ENCODE results near the gene MRPL45.

Gene MRPL45

DNA sequence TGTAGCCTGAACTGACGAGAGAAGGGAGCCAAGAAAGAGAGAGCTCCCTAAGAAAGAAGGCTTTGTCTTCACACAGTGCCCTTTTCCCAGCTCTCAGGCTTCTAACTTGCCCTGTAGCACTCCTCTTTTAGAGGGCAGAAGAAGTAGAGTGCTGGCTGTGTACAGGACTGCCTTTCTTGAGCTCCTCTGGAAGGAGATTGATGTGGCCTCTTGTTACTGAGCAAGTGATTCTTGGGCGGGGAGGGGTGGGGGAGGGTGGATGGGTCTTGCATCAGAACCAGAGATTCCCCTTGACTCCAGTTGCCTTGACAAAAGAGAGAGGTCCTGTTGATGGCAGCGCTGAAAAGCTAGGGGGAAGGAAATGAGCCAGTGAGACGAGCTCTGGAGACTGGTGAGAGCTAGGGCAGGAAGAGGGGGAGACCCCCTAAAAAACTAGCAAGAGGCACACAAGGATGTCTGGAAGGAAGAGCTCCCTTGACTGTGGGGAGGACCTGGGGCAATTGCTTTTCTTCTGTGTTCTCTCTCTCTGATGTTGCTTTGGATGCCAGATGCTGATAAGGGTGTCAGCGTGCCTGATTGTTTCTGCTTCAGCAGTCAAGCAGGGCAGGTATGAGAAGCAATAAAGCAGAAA lies 28.4 kb downstream of the MRPL45 start:
- DNase-seq (ENCODE audit: low read depth in 2 of 2) = no peak

DNA sequence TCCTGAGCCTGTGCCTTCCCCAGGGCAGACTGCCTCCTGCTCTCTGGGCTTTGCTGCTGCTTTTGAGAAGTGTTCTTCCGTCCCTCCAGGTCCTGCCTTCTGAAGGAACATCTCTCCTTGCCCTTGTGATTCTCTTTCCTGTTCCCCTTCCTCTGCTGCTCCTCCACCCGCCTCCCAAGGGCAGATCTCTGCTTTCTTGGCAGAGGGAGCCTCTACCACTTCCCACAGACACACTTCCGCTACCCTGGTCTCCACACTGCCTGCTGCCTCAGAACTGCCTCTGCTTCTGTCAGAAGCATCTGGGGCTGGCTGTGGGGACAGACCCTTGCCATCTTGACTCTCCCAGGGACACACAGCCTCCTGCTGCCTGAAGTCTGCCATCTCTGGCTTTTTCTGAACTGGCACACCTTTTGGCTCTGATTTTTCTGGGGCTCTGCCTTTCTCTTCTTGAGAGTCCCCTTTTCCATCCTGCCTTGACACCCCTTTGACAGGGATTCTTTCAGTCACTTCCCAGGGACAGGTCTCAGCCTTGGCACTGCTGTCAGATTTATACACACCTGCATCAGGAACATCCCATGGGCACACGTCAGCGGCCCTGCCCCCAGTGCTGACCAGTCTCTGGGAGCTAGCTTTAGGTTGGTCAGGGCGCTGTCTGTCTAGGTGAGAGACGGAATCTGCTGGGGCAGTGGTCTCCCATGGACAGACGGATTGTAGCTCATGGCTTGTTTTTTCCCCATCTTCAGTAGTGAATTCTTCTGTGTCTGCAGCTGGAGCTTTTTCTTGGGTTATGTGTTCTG lies 30.2 kb downstream of the MRPL45 start:
- no peak for DNase-seq (ENCODE audit: low read depth in 2 of 2)

DNA sequence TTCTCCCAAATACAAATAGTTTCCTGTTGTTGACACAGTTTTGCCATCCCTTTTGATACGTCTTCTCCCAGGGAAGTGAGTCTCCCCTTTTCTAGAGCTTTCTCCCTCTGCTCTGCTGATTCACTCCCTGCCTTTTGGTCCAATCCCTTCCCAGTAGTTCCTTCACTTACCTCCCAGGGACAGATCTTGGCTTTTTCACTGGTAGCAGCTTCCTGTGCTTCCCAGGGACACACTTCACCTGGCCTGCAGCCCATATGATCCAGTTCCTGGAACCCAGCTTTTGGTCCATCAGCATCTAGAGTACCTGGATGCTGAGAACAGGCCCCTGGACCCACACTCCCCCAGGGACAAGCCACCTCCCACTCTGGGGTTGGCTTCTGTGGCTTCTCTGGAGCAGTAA lies 31.0 kb downstream of the MRPL45 start:
- DNase-seq (ENCODE audit: low read depth in 2 of 2) = no peak

DNA sequence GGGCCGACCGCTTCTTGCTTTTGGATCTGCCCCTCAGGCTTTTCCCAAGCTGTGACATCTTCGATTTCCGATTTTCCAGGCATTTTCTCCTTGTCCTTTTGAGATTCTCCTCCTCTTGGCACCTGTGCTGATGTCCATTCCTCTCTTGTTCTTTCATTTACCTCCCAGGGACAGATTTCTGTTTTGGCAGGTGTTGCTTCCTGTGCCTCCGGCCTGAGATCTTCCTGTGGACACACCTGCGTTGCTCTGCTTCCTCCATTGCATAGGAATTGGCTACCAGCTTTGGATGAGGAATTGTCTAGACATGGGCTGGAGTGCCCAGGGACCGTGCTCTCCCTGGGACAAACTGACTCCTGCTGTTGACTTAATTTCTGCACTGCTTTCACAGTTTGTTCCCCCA lies 31.7 kb downstream of the MRPL45 start:
- no peak for DNase-seq (ENCODE audit: low read depth in 2 of 2)

DNA sequence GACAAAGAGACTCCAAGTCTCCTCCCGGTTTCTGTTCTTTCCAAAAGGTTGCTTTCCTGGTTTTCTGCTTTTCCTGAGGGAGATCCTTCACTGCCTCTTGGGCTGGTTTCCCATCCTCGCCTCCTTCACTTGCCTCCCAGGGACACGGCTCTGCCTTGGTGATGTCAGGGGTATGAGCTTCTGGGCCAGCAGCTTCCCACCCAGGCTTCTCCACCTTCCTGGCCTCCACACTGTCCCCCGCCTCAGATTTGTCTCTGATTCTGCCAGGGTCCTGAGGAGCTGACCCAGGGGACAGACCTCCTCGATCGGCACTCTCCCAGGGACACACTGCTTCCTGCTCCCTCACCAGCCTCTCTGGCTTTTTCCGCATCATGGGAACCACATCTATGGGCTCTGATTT lies 32.3 kb downstream of the MRPL45 start:
- DNase-seq (ENCODE audit: low read depth in 2 of 2) = no peak

DNA sequence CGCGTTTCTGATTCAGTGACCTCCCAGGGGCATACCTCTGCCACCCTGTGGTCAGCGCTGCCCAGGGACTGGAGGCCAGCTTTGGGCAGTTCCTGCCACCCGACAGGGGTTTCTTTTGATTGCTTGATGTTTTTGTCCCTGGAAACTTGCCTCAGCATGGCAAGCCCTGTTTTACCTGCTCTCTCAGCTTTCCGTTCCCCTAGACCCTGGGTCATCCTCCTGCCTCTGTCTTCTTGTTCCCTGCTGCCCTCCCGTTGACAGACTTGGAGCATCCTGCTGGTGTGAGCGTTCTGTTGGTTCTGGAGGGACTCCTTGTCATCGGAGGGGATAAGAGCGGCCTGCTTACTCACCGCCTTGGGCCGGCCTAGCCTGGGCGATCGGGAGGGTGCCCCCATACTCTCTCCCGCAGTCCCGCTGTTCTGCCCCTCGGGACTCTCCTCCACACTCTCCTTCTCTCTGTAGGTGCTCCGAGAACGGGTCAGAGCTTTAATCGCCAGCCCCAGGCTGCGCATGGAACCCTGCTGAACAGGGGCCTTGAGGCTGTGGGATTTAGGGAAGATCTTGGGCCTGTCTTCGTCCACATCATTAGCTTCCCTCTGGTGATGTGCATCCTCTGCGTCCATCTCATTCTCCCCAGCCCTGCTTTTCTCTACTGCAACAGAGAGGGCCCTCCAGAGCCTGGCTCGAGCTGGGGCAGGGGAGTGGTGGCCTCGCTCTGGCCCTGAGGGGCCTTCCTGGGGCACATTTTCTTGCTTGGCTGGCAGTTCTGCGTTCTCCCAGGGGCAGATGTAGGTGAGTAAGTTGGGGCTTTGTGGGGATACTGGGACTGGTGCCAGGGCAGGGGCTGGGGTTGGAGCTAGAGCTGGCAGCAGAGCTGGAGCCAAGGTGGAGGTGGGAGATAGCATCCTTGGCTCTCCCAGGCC lies 33.1 kb downstream of the MRPL45 start:
- DNase-seq (ENCODE audit: low read depth in 2 of 2) = no peak

DNA sequence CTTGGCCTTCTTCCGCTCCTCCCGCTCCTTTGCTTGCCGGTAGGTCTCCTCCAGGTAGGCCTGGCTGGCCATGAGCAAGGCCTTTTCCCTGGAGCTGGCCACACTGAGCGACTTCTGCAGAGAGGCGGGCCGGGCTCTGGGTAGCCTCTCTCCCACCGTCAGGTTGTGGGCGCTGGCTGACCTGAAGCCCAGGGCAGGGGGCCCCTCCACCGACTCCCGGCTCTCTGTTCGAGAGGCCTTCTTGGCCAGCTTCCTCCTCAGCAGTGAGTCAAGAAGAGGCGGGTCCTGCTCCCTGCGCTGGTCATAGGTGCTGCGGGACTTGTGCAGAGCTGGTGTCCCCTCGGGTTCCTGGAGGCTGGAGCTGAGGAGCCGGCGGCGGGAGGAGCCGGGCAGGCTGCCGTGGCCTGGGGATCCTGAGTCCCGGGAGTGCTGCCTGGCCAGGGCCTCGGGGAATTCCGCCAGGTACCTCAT lies 34.0 kb downstream of the MRPL45 start:
- no peak for DNase-seq (ENCODE audit: low read depth in 2 of 2)

DNA sequence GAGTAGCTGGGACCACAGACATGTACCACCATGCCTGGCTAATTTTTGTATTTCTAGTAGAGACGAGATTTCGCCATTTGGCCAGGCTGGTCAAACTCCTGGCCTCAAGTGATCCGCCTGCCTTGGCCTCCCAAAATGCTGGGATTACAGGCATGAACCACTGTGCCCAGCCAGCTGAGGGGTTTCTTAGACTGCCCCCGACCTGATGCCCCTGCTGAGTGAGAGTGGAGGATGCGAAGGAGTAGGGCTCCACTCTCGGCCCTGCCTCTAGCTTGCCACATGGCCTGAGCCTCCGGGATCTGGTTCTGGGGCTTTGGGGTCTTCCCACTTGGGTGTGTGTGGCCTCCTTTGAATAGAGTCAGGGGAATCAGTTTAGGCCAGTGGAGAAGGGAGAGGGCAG lies 35.8 kb downstream of the MRPL45 start:
- DNase-seq (ENCODE audit: low read depth in 2 of 2) = no peak

DNA sequence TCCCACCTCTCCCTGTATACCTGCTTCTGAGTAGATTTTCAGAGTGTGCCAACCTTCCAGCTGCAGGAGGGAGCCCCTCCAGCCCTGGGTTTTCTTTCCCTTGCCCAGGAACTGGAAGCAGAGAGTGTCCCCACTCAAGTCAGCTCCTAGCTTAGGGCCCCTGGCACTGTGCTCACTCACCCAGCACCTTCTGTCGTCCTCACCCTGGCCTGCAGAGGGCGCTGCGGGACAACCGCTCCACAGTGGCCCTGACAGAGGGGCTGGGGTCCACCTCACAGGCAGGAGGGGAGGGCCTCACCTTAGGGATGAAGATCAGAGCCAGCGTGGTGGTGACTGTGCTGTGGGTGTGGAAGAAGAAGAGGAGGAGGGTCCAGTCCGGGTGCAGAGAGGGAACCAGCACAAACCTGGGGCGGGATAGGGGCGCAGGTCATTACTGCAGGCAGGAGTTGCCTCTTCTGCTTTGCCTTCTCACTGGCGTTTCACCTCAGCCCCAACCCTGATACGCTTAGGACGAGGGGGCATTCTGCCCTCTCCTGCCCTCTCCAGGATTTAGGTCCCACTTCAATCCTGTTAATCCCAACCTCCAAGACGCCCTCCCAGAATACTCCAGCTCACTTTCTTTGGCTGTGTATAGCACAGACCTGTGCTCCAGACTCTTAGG lies 36.8 kb downstream of the MRPL45 start:
- DNase-seq (ENCODE audit: low read depth in 2 of 2) = no peak

DNA sequence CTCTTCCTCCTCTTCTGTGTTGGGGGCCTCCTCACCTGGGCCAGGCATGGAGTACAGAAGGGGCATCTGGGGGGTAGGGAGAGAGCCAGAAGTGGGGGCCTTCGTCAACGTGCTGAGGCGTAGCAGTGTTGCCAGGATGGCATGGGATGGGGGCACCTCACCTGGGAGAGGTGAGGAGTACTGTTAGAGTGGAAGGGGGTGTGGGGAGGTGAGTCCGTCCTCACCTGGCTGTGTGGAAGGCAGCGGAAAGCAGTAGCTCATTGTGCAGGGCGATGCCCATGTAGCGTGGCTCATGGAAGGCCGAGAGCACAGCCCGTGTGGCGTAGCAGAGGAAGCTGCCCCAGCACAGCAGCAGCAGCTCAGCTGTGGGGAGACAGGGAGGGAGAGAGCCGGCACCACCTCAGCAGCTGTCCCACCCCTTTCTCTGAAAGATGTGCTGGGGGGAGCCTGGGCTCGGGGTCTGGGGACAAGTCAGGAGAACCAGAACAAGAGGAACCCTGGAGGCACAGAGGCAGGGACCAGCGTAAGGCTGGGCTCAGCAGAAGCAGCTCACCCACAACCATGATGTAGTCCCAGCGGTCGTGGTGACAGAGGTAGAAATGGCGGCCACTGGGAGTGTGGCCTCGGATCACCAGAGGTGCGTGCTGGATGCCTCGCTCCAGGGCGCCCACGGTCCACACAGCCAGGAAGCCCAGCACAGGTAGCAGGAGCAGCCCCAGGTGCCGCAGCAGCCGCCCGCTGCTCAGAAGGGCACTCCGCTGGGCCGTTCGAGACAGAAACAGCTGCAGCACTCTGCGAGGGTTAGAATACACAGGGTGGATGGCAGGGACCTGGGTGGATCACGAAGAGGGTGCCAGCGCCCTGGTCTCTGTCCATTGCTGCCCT lies 37.8 kb downstream of the MRPL45 start:
- DNase-seq (ENCODE audit: low read depth in 2 of 2) = no peak

DNA sequence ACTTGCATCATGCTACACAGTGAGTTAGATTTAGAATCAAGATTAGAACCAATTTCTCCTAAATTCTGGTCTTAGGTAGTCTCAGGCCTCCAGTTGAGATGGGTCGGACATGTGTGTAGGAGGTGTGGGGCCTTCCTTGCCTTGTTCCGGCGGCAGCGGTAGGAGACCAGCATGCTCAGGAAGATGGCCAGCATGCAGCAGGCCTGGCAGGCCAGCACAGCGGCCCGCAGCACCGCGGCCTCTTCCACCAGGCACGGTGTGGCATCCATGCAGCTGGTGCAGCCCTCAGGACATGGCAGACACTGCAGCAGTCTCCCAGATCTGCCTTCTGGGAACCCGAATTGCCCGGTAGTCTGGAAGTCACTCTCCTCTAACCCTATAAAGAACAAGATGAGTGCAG lies 39.9 kb downstream of the MRPL45 start:
- DNase-seq (ENCODE audit: low read depth in 2 of 2) = no peak

DNA sequence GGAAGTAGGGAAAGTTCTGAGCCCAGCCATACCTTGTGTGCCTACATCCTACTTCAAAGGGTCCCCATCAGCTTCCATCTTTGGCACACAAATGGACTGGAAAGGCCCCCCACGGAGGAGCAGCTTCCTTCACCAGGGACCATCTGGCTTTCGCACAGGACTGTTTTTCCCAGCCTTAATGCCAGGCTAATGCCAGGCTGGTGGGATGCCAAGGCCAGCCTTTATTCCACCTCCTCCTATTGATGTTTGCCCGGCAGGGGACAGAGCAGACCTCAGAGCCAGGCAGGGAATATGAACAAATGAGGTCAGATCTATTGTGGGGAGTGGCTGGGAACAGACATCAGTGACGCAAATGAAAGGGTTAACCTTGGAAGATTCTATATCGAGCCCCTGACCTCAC lies 41.1 kb downstream of the MRPL45 start:
- no peak for DNase-seq (ENCODE audit: low read depth in 2 of 2)

DNA sequence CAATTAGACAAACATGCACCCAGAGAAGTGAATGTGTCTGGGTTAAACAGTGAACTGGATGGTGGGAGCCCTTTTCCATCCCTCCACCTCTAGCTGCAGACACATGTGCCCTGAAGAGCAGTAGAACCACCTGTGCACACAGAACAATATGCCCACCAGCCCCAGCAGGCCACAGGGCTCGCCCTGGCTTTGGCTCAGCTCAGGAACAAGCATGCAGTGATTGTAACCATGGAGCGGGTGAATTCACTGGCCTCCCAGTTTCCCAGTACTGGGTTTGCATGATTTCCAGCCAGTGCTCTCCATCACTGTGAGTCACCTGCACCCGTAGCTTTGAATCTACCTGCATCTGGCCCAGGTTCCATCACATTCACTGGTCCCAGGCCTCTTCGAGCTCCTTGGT lies 41.6 kb downstream of the MRPL45 start:
- DNase-seq (ENCODE audit: low read depth in 2 of 2) = no peak

DNA sequence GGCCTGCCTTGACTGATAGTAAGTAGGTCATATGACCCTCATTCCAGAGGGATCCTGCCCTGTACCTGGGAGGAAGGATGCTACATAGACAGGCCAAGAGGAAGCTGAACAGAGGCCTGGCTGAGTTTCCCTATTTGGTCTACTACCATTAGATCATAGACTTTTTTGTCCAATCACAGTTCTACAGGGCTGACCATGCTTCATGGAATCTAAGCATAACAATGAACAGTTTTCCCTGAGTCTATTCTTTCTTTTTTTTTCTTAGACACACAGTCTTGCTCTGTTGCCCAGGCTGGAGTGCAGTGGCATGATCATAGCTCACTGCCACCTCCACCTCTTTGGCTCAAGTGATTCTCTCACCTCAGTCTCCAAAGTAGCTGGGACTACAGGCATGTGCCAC lies 42.9 kb downstream of the MRPL45 start:
- no peak for DNase-seq (ENCODE audit: low read depth in 2 of 2)

DNA sequence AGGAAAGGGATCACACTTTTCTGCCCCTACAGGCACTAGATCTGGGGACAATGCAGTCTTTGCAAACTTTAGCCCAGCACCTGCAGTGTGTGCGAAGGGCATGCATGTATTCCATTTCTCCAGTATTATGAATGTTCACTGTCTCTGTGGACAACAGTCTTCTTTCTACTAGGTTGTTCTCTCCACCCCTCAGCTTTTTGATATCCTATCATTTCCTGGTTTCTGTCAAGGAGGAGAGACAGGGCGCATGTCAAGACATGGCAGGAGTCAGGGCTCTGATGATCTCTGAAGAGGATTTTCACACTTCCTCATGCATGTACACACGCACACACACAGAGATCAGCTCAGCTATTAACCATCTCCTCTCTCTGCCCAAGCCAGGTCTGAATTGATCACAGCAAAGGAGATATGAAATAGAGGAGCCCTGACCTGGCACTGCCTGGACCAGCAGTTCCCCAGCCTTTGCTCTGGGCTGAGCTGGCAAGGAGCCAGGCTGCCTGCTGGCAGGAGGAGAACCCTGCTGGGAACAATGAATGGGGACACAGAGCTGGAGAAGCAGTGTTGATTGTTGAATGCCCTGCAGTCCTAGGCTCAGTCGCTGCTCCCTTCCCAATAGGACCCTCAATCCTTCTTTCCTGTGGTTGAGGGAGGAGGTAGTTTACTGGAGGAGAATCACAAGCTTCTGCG lies 44.2 kb downstream of the MRPL45 start:
- no peak for DNase-seq (ENCODE audit: low read depth in 2 of 2)

DNA sequence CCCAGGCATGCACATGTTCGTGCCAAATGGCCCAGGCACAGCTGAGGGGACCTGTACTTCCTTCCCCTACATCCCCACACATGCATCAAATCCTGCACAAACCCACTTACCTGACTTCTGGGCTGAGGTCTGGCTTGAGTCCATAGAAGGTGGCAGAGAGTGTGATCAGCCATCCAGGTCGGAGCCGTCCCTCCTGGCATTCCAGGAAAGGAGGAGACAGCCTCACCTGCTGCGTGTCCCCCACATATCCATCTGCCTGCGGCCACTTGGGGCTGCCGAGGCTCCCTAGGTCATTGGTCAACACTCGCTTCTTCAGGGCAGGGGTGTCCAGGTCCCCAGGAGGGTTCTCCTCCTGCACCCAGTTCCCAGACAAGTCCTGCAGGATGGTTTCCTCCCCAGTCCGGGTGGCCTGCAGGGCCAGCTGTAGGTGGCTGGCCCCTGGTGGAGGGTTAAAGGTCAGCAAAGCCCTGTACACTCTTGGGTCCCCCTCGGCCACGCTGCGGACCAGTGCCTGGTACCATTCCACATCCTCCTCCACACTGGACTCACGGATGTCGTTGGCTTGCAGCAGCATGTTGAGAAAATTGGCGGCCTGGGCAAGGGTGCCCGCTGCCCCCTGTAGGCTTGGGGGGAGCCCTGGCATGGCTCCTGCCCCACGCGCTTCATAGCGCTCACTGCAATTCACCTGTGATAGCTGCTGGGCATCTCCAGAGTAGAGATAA lies 46.1 kb downstream of the MRPL45 start:
- DNase-seq (ENCODE audit: low read depth in 2 of 2) = no peak

DNA sequence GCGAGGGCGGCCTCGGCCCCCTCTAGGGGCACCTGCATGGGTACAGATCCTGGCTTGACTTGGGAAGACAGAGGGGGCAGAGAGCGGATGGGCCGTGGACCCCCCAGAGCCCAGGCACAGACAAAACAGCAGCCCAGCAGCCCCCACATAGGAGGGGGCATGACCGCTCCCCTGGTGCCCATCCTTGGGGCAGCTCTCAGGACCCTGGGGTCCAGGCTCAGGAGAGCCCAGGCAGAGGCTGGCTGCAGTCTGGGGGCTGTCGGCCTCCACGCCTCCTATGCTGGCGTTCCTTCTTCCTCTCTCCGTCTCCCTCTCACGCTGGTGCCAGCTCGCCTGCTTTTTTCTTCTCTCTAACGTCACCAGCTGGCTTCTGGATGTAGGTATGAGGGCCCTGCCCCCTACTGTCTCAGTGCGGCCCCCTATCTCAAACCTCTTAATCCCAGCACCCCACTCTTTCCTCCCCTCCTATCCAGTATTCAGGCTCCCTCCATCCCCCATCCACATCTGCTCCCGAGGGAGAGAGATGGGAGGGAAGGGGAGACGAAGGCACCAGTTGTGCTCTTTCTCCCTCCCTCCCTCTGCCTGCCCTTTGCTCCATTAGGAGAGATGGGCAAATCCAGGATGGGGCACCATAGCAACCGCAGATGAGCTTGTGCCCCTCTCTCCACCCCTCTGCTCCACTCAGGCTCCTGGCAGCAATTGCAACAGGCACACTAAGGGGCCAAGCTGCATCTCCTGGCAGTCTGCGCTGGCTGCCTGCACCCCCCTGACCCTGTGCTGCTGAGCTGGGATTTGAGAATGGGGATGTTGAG lies 46.8 kb downstream of the MRPL45 start, which contains the start of gene GPR179:
GPR179 (minus strand) TSS at position 349 of the 812 bp plus-strand sequence; CDS start at position 182, 167 bp downstream.
- no peak for DNase-seq (ENCODE audit: low read depth in 2 of 2)

DNA sequence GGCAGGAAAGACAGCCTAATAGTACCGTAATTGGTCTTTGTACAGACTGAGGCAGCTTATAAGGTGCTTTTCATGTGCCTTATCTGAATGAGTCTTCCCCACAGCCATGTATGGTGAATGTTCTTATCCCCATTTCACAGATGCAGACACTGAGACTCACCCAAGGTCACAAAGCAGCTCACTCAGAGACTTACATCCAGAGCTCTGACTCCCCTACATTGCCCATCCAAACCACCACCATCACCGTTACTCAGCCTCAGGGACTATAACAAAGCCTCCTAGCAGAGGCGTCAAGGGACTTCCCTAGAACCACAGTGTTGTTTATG lies 47.4 kb downstream of the MRPL45 start:
- DNase-seq (ENCODE audit: low read depth in 2 of 2) = no peak

DNA sequence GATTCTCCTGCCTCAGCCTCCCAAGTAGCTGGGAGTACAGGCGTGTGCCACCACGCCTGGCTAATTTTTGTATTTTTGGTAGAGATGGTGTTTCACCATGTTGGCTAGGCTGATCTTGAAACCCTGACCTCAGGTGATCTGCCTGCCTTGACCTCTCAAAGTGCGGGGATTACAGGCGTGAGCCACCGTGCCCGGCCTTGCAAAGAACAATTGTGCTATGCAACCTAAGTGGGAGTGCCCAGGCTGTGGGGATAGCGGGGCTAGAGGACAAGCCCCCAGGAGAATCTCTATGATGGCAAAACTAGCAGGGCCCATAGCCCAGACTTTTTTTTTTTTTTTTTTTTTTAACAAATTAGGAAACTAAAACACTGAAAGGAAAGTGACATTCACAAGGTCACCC lies 48.8 kb downstream of the MRPL45 start:
- DNase-seq (ENCODE audit: low read depth in 2 of 2) = no peak
